Osteocyte (in vitro differentiated cells): Measurements from ENCODE around the gene TTBK2. TPM values are rescaled to one million over a fixed set of nuclear protein-coding genes. Genes with fewer than 3 reads are reported as not detected.
A peak's percentile ranks its signal among the peaks of the same experiment; 100 is the strongest.

ENCODE experiments used
- DNase-seq: peaks from one replicate; pipeline ENCODE4 v3.0.0; 2021; ENCODE audit warnings: mixed read lengths; ENCODE audit not compliant: unreplicated experiment; ENCODE audit errors: extremely low spot score
- H3K27ac Mint-ChIP-seq: one replicate; pipeline ENCODE4 v1.8.0; 2021; ENCODE audit warnings: mild to moderate bottlenecking, mixed read lengths; ENCODE audit not compliant: unreplicated experiment
- H3K27me3 Mint-ChIP-seq: one replicate; pipeline ENCODE4 v1.8.0; 2021; ENCODE audit warnings: mixed read lengths; ENCODE audit not compliant: unreplicated experiment
- H3K36me3 Mint-ChIP-seq: one replicate; pipeline ENCODE4 v1.8.0; 2021; ENCODE audit warnings: mixed read lengths; ENCODE audit not compliant: unreplicated experiment
- H3K4me1 Mint-ChIP-seq: one replicate; pipeline ENCODE4 v1.8.0; 2021; ENCODE audit warnings: mixed read lengths; ENCODE audit not compliant: unreplicated experiment
- H3K4me3 Mint-ChIP-seq: one replicate; pipeline ENCODE4 v1.8.0; 2021; ENCODE audit warnings: mild to moderate bottlenecking, moderate library complexity, mixed read lengths; ENCODE audit not compliant: unreplicated experiment
- H3K9me3 Mint-ChIP-seq: one replicate; pipeline ENCODE4 v1.8.0; 2021; ENCODE audit warnings: mixed read lengths; ENCODE audit not compliant: unreplicated experiment
- CTCF ChIP-seq: fragments of 200-600 bp; sonication (generic); IDR thresholded peaks from 2 replicates; pipeline ENCODE4 v1.5.0; 2021; ENCODE audit warnings: antibody characterized with exemption, mild to moderate bottlenecking, moderate library complexity
- total RNA-seq: library from RNA; stranded (reverse); gene quantifications from 2 replicates; pipeline ENCODE4 v1.2.1, GENCODE V29; 2021

TTBK2 gene
- total RNA-seq, 1 donor from 2014 or later = 23.6 TPM

- Mint-ChIP-seq H3K36me3 (peaks cover 24% of the 10 kb centered on the region), H3K4me1 (peaks cover 14% of the 10 kb centered on the region), H3K4me3 (no peak overlapping the region), H3K27me3 (no peaks in the 10 kb centered on the region), H3K27ac (no peak overlapping the region), H3K9me3 (no peaks in the 10 kb centered on the region)
- no peak for DNase-seq
- TF ChIP-seq CTCF = no peak
Observed at GRCh38 chr15:42798802-42799201, 121.8 kb downstream of the TTBK2 start.

- Mint-ChIP-seq H3K4me3 (no peak overlapping the region), H3K36me3 (peaks cover 23% of the 10 kb centered on the region), H3K27me3 (no peaks in the 10 kb centered on the region), H3K9me3 (no peaks in the 10 kb centered on the region), H3K4me1 (peaks cover 14% of the 10 kb centered on the region), H3K27ac (peak overlapping the region; percentile 27)
- no peak for DNase-seq
- TF ChIP-seq CTCF = peak; percentile 28
Observed at GRCh38 chr15:42796955-42797782, 123.4 kb downstream of the TTBK2 start.

GRCh38 chr15:42788725-42789124, 131.9 kb downstream of the TTBK2 start:
- Mint-ChIP-seq H3K27ac (no peak overlapping the region), H3K4me1 (peaks cover 6% of the 10 kb centered on the region), H3K9me3 (no peaks in the 10 kb centered on the region), H3K27me3 (no peaks in the 10 kb centered on the region), H3K4me3 (no peak overlapping the region), H3K36me3 (peaks cover 6% of the 10 kb centered on the region)
- DNase-seq = no peak
- TF ChIP-seq CTCF = no peak

- no peak for TF ChIP-seq CTCF
- H3K4me3 Mint-ChIP-seq = no peak overlapping the region
- H3K4me1 Mint-ChIP-seq = peaks cover 6% of the 10 kb centered on the region
- DNase-seq = no peak
- no peaks in the 10 kb centered on the region for H3K9me3 Mint-ChIP-seq
- H3K36me3 Mint-ChIP-seq = peaks cover 13% of the 10 kb centered on the region
- H3K27me3 Mint-ChIP-seq = no peaks in the 10 kb centered on the region
- no peak overlapping the region for H3K27ac Mint-ChIP-seq
Observed at GRCh38 chr15:42786978-42787377, 133.6 kb downstream of the TTBK2 start.

- Mint-ChIP-seq H3K4me1 (peaks cover 6% of the 10 kb centered on the region), H3K9me3 (peaks cover 4% of the 10 kb centered on the region), H3K27me3 (no peaks in the 10 kb centered on the region), H3K4me3 (no peak overlapping the region), H3K27ac (no peak overlapping the region), H3K36me3 (peaks cover 22% of the 10 kb centered on the region)
- no peak for DNase-seq
- TF ChIP-seq CTCF = no peak
Observed at GRCh38 chr15:42785569-42785968, 135.0 kb downstream of the TTBK2 start.
